Left hindlimb (tissue), 1 donor: ENCODE measurements around the gene KDM3B.

ENCODE experiments used
- DNase-seq: peaks from one replicate; pipeline ENCODE4 v3.0.0-alpha.2; 2018

The KDM3B gene

GRCh38 chr5:138410996-138411640 lies 58.6 kb downstream of the KDM3B start:
- peak; percentile 38 for DNase-seq

- DNase-seq: no peak
Measured at GRCh38 chr5:138418444-138418843, 66.0 kb downstream of the KDM3B start.

GRCh38 chr5:138425079-138425478 lies 72.6 kb downstream of the KDM3B start:
- no peak for DNase-seq

GRCh38 chr5:138435943-138436342 lies 83.5 kb downstream of the KDM3B start:
- no peak for DNase-seq

- no peak for DNase-seq
Measured at GRCh38 chr5:138438003-138438723, 85.7 kb downstream of the KDM3B start.

GRCh38 chr5:138438724-138439476 lies 86.4 kb downstream of the KDM3B start, which contains the start of gene REEP2:
Gene REEP2, plus strand, starts transcription at chr5:138439057. Its CDS starts 152 bp downstream, at chr5:138439209.
- peak; percentile 60 for DNase-seq

- DNase-seq: peak; percentile 39
Measured at GRCh38 chr5:138439477-138440158, 87.1 kb downstream of the KDM3B start.

- no peak for DNase-seq
Measured at GRCh38 chr5:138440159-138441073, 87.9 kb downstream of the KDM3B start.

- no peak for DNase-seq
Measured at GRCh38 chr5:138441221-138441620, 88.7 kb downstream of the KDM3B start.

GRCh38 chr5:138444078-138444773 lies 91.7 kb downstream of the KDM3B start:
- no peak for DNase-seq

- DNase-seq: peak; percentile 26
Measured at GRCh38 chr5:138444774-138445546, 92.5 kb downstream of the KDM3B start.

GRCh38 chr5:138445547-138446271 lies 93.2 kb downstream of the KDM3B start:
- peak; percentile 27 for DNase-seq

- DNase-seq: no peak
Measured at GRCh38 chr5:138448070-138448469, 95.6 kb downstream of the KDM3B start.

GRCh38 chr5:138448481-138449398 lies 96.3 kb downstream of the KDM3B start:
- peak; percentile 42 for DNase-seq

GRCh38 chr5:138449501-138450239 lies 97.2 kb downstream of the KDM3B start:
- DNase-seq: peak; percentile 85

GRCh38 chr5:138450971-138451370 lies 98.5 kb downstream of the KDM3B start:
- DNase-seq: no peak

GRCh38 chr5:138452720-138453119 lies 100.2 kb downstream of the KDM3B start:
- no peak for DNase-seq

GRCh38 chr5:138453590-138453989 lies 101.1 kb downstream of the KDM3B start:
- peak; percentile 25 for DNase-seq
